Right atrium auricular region (tissue), 2 donors: Measurements from ENCODE around the gene UBE2E1. TPM values are rescaled to one million over a fixed set of nuclear protein-coding genes. Genes with fewer than 3 reads are reported as not detected.
"Not testable (repeated sequence)": the region's sequence is repeated elsewhere in the genome, so short reads cannot be mapped to it uniquely, and the experiment has no call there.

Source experiments
- DNase-seq: peaks from one replicate; pipeline ENCODE4 v3.0.0-alpha.2; 2019; ENCODE audit warnings: low spot score
- H3K27ac ChIP-seq, 2 donors: fragments of 200-600 bp; sonication (generic); 1 replicate in 1 of 2; 2 replicates in 1 of 2; pipeline ENCODE4 v1.5.1; 2016 to 2019
- H3K27me3 ChIP-seq, 2 donors: fragments of 200-600 bp; sonication (generic); one replicate each; pipeline versions ENCODE4 v1.5.1 to v1.6.0; 2017 to 2019
- H3K36me3 ChIP-seq: fragments of 200-600 bp; sonication (generic); one replicate; pipeline ENCODE4 v1.5.1; 2016
- H3K4me1 ChIP-seq, 2 donors: fragments of 200-600 bp; sonication (generic); one replicate each; pipeline versions ENCODE4 v1.5.1 to v1.6.0; 2017 to 2019
- H3K4me3 ChIP-seq, 2 donors: fragments of 200-600 bp; sonication (generic); 1 replicate in 1 of 2; 2 replicates in 1 of 2; pipeline ENCODE4 v1.5.1; 2017 to 2019; ENCODE audit warnings: mild to moderate bottlenecking in 1 of 2, moderate library complexity in 1 of 2
- H3K9me3 ChIP-seq, 2 donors: fragments of 200-600 bp; sonication (generic); one replicate each; pipeline ENCODE4 v1.5.1; 2019
- CTCF ChIP-seq, 2 donors: fragments of 200-600 bp; sonication (generic); IDR thresholded peaks; one replicate each; pipeline ENCODE4 v1.5.1; 2019; ENCODE audit warnings: antibody characterized with exemption in 2 of 2
- total RNA-seq, 2 donors: library from RNA; depleted of rRNA; stranded (reverse); fragments of >200 nt; gene quantifications; one replicate each; pipeline ENCODE4 v1.1.0, GENCODE V29; 2016

The UBE2E1 gene
- total RNA-seq, 2 donors from 2014 or later: 30.8 to 41.4 TPM

GRCh38 chr3:23913873-23914743 lies 108.4 kb downstream of the UBE2E1 start:
- no peaks in the 10 kb centered on the region for H3K9me3 ChIP-seq
- no peaks in the 10 kb centered on the region for H3K27me3 ChIP-seq
- TF ChIP-seq CTCF (IDR thresholded peaks at IDR 0.05): no peak
- no peak for DNase-seq
- H3K4me3 ChIP-seq: no peak overlapping the region
- H3K36me3 ChIP-seq: peaks cover 18% of the 10 kb centered on the region
- no peak overlapping the region for H3K27ac ChIP-seq
- peaks cover 0 to 25% of the 10 kb centered on the region in 2 donors for H3K4me1 ChIP-seq

GRCh38 chr3:23915537-23916108 lies 109.9 kb downstream of the UBE2E1 start:
- no peak for DNase-seq
- peaks cover 30% of the 10 kb centered on the region for H3K36me3 ChIP-seq
- H3K9me3 ChIP-seq: no peaks in the 10 kb centered on the region
- TF ChIP-seq CTCF (IDR thresholded peaks at IDR 0.05): no peak
- H3K27ac ChIP-seq: peak overlapping the region in 1 of 2 donors; percentile 96
- peaks cover 0 to 26% of the 10 kb centered on the region in 2 donors for H3K4me1 ChIP-seq
- H3K4me3 ChIP-seq: peak overlapping the region in 1 of 2 donors; percentile 97
- H3K27me3 ChIP-seq: no peaks in the 10 kb centered on the region

- Histone ChIP-seq H3K4me3 (peak overlapping the region; percentile 79 to 97), H3K4me1 (peaks cover 0 to 26% of the 10 kb centered on the region in 2 donors), H3K27me3 (no peaks in the 10 kb centered on the region), H3K36me3 (peaks cover 35% of the 10 kb centered on the region), H3K9me3 (no peaks in the 10 kb centered on the region), H3K27ac (peak overlapping the region; percentile 91 to 96)
- TF ChIP-seq CTCF (IDR thresholded peaks at IDR 0.05): no peak
- DNase-seq: no peak
These were observed 110.6 kb downstream of the UBE2E1 start for GRCh38 chr3:23916152-23916885.

- H3K4me1 ChIP-seq: peaks cover 0 to 26% of the 10 kb centered on the region in 2 donors
- peak within 1 kb of the TSS; percentile 79 to 97 for H3K4me3 ChIP-seq
- H3K27ac ChIP-seq: peak within 1 kb of the TSS; percentile 91 to 96
- peaks cover 36% of the 10 kb centered on the region for H3K36me3 ChIP-seq
- peak; percentile 46 to 61 for TF ChIP-seq CTCF (IDR thresholded peaks at IDR 0.05)
- peak; percentile 97 for DNase-seq
- H3K27me3 ChIP-seq: no peaks in the 10 kb centered on the region
- no peaks in the 10 kb centered on the region for H3K9me3 ChIP-seq
These were observed 111.3 kb downstream of the UBE2E1 start, which contains the start of the genes NKIRAS1 and RPL15 for GRCh38 chr3:23916886-23917678. Gene NKIRAS1, minus strand, starts transcription at chr3:23916990. Its CDS starts 6,086 bp downstream, at chr3:23910904. Gene RPL15, plus strand, starts transcription at chr3:23917132. Its CDS starts 728 bp downstream, at chr3:23917860.

- H3K9me3 ChIP-seq, H3K27me3 ChIP-seq, DNase-seq: not testable (repeated sequence)
- Histone ChIP-seq H3K4me3 (peak overlapping the region; percentile 79 to 97), H3K36me3 (peaks cover 36% of the 10 kb centered on the region), H3K4me1 (peaks cover 0 to 26% of the 10 kb centered on the region in 2 donors), H3K27ac (peak overlapping the region; percentile 91 to 96)
These were observed 112.0 kb downstream of the UBE2E1 start for GRCh38 chr3:23917679-23918303.

GRCh38 chr3:23918331-23918730 lies 112.6 kb downstream of the UBE2E1 start:
- H3K9me3 ChIP-seq, DNase-seq, H3K27me3 ChIP-seq: not testable (repeated sequence)
- Histone ChIP-seq H3K4me1 (peaks cover 0 to 26% of the 10 kb centered on the region in 2 donors), H3K4me3 (peak overlapping the region; percentile 79 to 97), H3K27ac (peak overlapping the region in 1 of 2 donors; percentile 96), H3K36me3 (peaks cover 36% of the 10 kb centered on the region)
